ENCODE data around the gene CAPG. TPM values are rescaled to one million over a fixed set of nuclear protein-coding genes. Genes with fewer than 3 reads are reported as not detected.

The CAPG gene
- total and polyA plus RNA-seq, 9 of the 15 experiments (the other 6 are each of a cell fraction or from before 2014, with no cell fraction given): 10.6 to 90.4 (median 56.0) TPM

- no peaks in the 10 kb centered on the region for H4K20me1 ChIP-seq (replicated peaks; ENCODE audit: control insufficient read depth, insufficient read depth, low read length)
- no peak overlapping the region for H3K27ac ChIP-seq (ENCODE audit: extremely low read depth, low read depth, low read length)
- H3K27me3 ChIP-seq (ENCODE audit: control insufficient read depth in 2 of 2, insufficient read depth in 2 of 2, low read length in 2 of 2): no peaks in the 10 kb centered on the region
- POLR2A ChIA-PET: interaction anchor here (0.7 to 63.9 kb wide), 5 partner anchors 17 to 157 kb away, joined by 3 to 1576 read pairs (median 3); partner anchors contain the start of gene MAT2A
- CTCF ChIA-PET (ENCODE audit: low intra/inter-chr PET ratio): no interaction called here
- H3K9me1 ChIP-seq (ENCODE audit: control insufficient read depth, insufficient read depth, low read length): no peaks in the 10 kb centered on the region
- no TSS peak for BruUV-seq (replicated peaks)
- no peak overlapping the region for H3K4me2 ChIP-seq (ENCODE audit: insufficient read depth, low read length)
- intact Hi-C loops (cut with micrococcal nuclease): no loop called here
- H3K36me3 ChIP-seq (ENCODE audit: control insufficient read depth, insufficient read depth, low read length): peaks cover 17% of the 10 kb centered on the region; the same call in 2 of the 3 replicates
- no peaks in the 10 kb centered on the region for H3K9me3 ChIP-seq (replicated peaks; ENCODE audit: control insufficient read depth, insufficient read depth, low read depth, low read length)
- no peak for DNase-seq (ENCODE audit: extremely low read depth in 1 of 4, low spot score in 3 of 4)
- no peak for FAIRE-seq
- H3K4me3 ChIP-seq: no peak overlapping the region
- in situ Hi-C loops (cut with MboI): no loop called here
- WGBS (ENCODE audit: insufficient coverage, low coverage, missing lambda C conversion rate): 49% methylated on average over 8 of the region's 9 CpGs
- H3K4me1 ChIP-seq (replicated peaks in 1 of 2; ENCODE audit: control insufficient read depth in 2 of 2, insufficient read depth in 2 of 2, low read length in 2 of 2): peaks cover 0 to 5% of the 10 kb centered on the region in 2 experiments; a peak in 2 of 5 replicates
- no peaks in the 10 kb centered on the region for H3K79me2 ChIP-seq (ENCODE audit: control insufficient read depth, insufficient read depth, low read length)
- TF ChIP-seq ZBTB7A (IDR thresholded peaks at IDR 0.05; ENCODE audit: borderline replicate concordance, control insufficient read depth, low read depth, low read length): no peak
- no peak for TF ChIP-seq TARDBP (IDR thresholded peaks at IDR 0.05)
- no peak for TF ChIP-seq ZNF507 (tag; conservative IDR thresholded peaks at IDR 0.05)
- H3K9ac ChIP-seq (ENCODE audit: insufficient read depth in 1 of 2, low read depth in 2 of 2, low read length in 2 of 2): no peak overlapping the region; a peak in 1 of 4 replicates
- ATAC-seq: no peak
- no peak overlapping the region for H2AFZ ChIP-seq (ENCODE audit: low read depth, low read length)
Observed at GRCh38 chr2:85388878-85389538, 21.2 kb downstream of the CAPG start.

GRCh38 chr2:85387754-85388153 is 22.4 kb downstream of the CAPG start:
- H3K9ac ChIP-seq (ENCODE audit: insufficient read depth in 1 of 2, low read depth in 2 of 2, low read length in 2 of 2): no peak overlapping the region
- no peak for DNase-seq (ENCODE audit: extremely low read depth in 1 of 4, low spot score in 3 of 4)
- no peak overlapping the region for H3K4me3 ChIP-seq
- H3K36me3 ChIP-seq (ENCODE audit: control insufficient read depth, insufficient read depth, low read length): peaks cover 17% of the 10 kb centered on the region; the same call in 2 of the 3 replicates
- TF ChIP-seq CBFA2T3 (IDR thresholded peaks at IDR 0.05): no peak
- no peak for TF ChIP-seq CHAMP1 (IDR thresholded peaks at IDR 0.05)
- WGBS (ENCODE audit: insufficient coverage, low coverage, missing lambda C conversion rate): 85% methylated on average over 2 of the region's 2 CpGs
- ATAC-seq: no peak
- BruUV-seq (replicated peaks): no TSS peak
- FAIRE-seq: no peak
- H3K4me2 ChIP-seq (ENCODE audit: insufficient read depth, low read length): no peak overlapping the region
- no peaks in the 10 kb centered on the region for H3K9me1 ChIP-seq (ENCODE audit: control insufficient read depth, insufficient read depth, low read length)
- no peaks in the 10 kb centered on the region for H3K9me3 ChIP-seq (replicated peaks; ENCODE audit: control insufficient read depth, insufficient read depth, low read depth, low read length)
- ChIA-PET POLR2A (interaction anchor here (0.8 to 63.9 kb wide), 3 partner anchors 18 to 212 kb away, joined by 3 to 1576 read pairs (median 7); partner anchors contain the start of gene MAT2A), CTCF (ENCODE audit: low intra/inter-chr PET ratio) (no interaction called here)
- H3K27ac ChIP-seq (ENCODE audit: extremely low read depth, low read depth, low read length): no peak overlapping the region
- no peak overlapping the region for H2AFZ ChIP-seq (ENCODE audit: low read depth, low read length)
- H3K27me3 ChIP-seq (ENCODE audit: control insufficient read depth in 2 of 2, insufficient read depth in 2 of 2, low read length in 2 of 2): no peaks in the 10 kb centered on the region
- peaks cover 2 to 5% of the 10 kb centered on the region in 2 experiments; a peak in 3 of 5 replicates for H3K4me1 ChIP-seq (replicated peaks in 1 of 2; ENCODE audit: control insufficient read depth in 2 of 2, insufficient read depth in 2 of 2, low read length in 2 of 2)
- intact Hi-C loops (cut with micrococcal nuclease): no loop called here
- in situ Hi-C loops (cut with MboI): no loop called here
- no peaks in the 10 kb centered on the region for H4K20me1 ChIP-seq (replicated peaks; ENCODE audit: control insufficient read depth, insufficient read depth, low read length)
- H3K79me2 ChIP-seq (ENCODE audit: control insufficient read depth, insufficient read depth, low read length): no peaks in the 10 kb centered on the region
